Measurements from ENCODE around the gene C6orf52.

DNA sequence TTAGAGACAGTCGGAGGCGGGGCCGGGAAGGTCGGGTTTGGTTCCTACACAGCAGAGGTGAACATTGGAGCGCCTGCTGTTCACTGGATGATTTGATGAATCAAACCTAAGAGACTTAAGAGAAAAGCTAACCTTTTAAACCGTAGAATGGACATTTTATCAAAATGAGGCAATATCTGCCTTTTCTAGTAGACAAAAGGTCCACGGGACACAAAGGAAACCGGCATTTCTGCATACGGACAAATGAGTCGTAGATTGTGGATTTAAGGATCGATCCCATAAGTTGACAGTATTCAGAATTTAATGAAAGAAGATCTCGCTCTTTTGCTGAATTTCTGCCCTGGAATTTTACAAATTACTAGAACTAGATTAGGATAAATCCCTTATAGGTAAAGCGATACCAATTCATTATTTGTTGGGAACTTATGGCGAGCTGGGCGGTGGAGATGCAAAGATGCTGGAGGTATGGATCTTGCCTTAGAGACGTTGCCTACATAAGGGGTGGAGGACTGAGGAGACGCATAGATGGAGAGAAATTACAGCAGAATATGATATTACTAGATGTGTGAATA lies 756 bp upstream of the C6orf52 start:
- TF ChIP-seq, protein P1, sequence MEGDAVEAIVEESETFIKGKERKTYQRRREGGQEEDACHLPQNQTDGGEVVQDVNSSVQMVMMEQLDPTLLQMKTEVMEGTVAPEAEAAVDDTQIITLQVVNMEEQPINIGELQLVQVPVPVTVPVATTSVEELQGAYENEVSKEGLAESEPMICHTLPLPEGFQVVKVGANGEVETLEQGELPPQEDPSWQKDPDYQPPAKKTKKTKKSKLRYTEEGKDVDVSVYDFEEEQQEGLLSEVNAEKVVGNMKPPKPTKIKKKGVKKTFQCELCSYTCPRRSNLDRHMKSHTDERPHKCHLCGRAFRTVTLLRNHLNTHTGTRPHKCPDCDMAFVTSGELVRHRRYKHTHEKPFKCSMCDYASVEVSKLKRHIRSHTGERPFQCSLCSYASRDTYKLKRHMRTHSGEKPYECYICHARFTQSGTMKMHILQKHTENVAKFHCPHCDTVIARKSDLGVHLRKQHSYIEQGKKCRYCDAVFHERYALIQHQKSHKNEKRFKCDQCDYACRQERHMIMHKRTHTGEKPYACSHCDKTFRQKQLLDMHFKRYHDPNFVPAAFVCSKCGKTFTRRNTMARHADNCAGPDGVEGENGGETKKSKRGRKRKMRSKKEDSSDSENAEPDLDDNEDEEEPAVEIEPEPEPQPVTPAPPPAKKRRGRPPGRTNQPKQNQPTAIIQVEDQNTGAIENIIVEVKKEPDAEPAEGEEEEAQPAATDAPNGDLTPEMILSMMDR (IDR thresholded peaks at IDR 0.05), result no peak
- TF ChIP-seq EP300 (IDR thresholded peaks at IDR 0.05), result no peak
- TF ChIP-seq POLR2A (IDR thresholded peaks at IDR 0.05), result no peak

All from ovary (tissue), 3 donors.